Measurements from ENCODE around the gene RTN4RL1.

RTN4RL1 gene

DNA sequence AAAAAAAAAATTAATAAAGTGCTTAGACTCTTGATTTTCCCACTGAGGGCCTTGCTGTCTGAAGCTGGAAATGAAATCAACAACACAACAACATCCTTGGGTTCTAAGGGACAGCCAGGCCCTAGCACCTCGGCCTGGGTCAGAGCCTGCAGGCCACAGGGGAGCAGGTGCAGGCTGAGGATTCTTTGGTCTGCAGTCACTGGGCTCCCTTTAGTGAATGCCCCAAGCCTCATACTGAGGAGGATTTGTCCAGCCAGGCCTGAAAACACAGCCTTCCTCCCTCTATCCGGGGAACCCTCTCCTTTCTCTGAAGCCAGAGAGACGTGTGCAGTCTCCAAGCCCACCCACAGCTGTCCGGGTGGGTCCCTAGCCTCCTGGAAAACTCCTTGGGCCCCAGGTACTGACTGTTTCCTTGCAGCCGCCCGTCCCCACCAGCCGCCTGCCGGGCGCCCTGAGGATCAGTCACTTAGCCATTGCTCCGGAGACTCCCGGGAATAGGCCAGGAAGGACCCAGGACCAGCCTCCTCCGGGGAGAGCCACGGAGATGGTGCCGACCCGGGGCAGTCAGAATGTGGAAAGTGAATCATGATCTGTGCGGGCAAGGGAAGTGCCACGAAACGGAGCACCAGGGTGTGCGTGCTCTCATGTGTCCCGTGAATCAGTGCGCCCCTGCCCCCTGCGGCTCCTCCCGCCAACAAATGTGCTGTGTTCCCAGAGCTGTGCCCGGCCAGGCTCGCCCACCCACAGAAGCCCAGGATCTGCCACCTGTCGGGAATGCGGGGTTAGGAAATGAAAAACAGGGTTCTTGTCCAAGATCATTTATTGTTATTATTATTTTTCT is 91.0 kb downstream of the RTN4RL1 start:
- peaks cover 0 to 4% of the 10 kb centered on the region in 2 experiments; a peak in 1 of 3 replicates for H3K36me3 ChIP-seq (ENCODE audit: control insufficient read depth in 2 of 2, insufficient read depth in 1 of 2, low read length in 2 of 2)
- ChIA-PET POLR2A (no interaction called here), CTCF (interaction anchor here (1.6 kb wide), 1 partner anchor 25 kb away, joined by 5 read pairs; no protein-coding TSS in a partner anchor)
- no peak overlapping the region for H3K4me3 ChIP-seq (ENCODE audit: low read depth, low read length)
- no peaks in the 10 kb centered on the region for H3K9me3 ChIP-seq (ENCODE audit: control insufficient read depth, insufficient read depth, low read depth, low read length)
- H3K27ac ChIP-seq (ENCODE audit: extremely low read depth, low read depth, low read length), result no peak overlapping the region
- no peaks in the 10 kb centered on the region for H3K4me1 ChIP-seq (ENCODE audit: control insufficient read depth, insufficient read depth, low read length)
- TF ChIP-seq, protein P1, sequence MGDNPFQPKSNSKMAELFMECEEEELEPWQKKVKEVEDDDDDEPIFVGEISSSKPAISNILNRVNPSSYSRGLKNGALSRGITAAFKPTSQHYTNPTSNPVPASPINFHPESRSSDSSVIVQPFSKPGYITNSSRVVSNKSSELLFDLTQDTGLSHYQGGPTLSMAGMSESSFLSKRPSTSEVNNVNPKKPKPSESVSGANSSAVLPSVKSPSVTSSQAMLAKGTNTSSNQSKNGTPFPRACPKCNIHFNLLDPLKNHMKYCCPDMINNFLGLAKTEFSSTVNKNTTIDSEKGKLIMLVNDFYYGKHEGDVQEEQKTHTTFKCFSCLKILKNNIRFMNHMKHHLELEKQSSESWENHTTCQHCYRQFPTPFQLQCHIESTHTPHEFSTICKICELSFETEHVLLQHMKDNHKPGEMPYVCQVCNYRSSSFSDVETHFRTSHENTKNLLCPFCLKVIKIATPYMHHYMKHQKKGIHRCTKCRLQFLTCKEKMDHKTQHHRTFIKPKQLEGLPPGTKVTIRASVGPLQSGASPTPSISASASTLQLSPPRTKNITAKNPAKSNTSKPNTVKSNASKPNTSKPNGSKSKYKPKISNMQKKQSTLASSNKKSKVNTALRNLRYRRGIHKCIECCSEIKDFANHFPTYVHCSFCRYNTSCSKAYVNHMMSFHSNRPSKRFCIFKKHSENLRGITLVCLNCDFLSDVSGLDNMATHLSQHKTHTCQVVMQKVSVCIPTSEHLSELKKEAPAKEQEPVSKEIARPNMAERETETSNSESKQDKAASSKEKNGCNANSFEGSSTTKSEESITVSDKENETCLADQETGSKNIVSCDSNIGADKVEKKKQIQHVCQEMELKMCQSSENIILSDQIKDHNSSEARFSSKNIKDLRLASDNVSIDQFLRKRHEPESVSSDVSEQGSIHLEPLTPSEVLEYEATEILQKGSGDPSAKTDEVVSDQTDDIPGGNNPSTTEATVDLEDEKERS (tag by site-specific recombination; IDR thresholded peaks at IDR 0.05), result no peak
- TF ChIP-seq ZIC2 (tag by site-specific recombination; IDR thresholded peaks at IDR 0.05), result peak; percentile 12; the same call in 1 of the 2 replicates
- TF ChIP-seq, protein P2, sequence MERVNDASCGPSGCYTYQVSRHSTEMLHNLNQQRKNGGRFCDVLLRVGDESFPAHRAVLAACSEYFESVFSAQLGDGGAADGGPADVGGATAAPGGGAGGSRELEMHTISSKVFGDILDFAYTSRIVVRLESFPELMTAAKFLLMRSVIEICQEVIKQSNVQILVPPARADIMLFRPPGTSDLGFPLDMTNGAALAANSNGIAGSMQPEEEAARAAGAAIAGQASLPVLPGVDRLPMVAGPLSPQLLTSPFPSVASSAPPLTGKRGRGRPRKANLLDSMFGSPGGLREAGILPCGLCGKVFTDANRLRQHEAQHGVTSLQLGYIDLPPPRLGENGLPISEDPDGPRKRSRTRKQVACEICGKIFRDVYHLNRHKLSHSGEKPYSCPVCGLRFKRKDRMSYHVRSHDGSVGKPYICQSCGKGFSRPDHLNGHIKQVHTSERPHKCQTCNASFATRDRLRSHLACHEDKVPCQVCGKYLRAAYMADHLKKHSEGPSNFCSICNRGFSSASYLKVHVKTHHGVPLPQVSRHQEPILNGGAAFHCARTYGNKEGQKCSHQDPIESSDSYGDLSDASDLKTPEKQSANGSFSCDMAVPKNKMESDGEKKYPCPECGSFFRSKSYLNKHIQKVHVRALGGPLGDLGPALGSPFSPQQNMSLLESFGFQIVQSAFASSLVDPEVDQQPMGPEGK (tag by site-specific recombination; IDR thresholded peaks at IDR 0.05), result no peak

DNA sequence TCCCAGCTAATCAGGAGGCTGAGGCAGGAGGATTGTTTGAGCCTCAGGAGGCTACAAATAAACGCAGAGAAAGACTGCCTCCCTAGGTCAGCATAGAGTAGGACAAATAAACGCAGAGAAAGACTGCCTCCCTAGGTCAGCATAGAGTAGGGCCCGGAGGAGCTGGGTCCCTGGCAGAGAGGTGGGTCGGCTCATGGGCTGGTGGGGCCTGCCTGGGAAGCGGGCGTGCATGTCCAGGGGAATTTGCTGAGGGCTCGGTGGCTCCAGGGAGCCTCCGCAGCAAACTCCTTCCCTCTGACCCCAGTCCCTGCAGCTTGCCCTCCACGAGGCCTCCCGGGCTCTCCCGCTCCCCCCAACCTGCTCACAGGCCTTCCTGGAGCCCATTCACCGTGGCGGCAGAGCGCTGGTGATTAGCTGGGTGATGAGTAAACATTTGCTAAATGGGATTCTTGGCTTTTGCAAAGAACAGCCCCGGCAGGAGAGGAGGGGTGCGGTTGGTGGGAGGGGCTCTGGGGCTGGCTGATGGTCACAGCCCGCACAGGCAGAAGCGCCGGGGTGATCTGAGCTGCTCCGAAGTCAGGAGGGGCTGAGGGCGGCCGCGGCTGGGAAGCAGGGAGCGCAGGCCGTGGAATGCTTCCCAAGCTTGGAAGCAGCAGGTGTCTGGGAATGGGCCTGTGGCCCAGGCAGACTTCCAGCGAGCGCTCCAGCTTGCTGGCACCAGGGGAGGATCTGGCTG is 93.1 kb downstream of the RTN4RL1 start:
- CTCF ChIA-PET, result interaction anchor here (0.6 to 1.6 kb wide), 4 partner anchors 10 to 95 kb away, joined by 3 to 5 read pairs (median 4); no protein-coding TSS in a partner anchor
- Histone ChIP-seq H3K9me3 (ENCODE audit: control insufficient read depth, insufficient read depth, low read depth, low read length) (no peaks in the 10 kb centered on the region), H3K4me3 (ENCODE audit: low read depth, low read length) (no peak overlapping the region), H3K36me3 (ENCODE audit: control insufficient read depth in 2 of 2, insufficient read depth in 1 of 2, low read length in 2 of 2) (peaks cover 0 to 3% of the 10 kb centered on the region in 2 experiments; a peak in 1 of 3 replicates), H3K4me1 (ENCODE audit: control insufficient read depth, insufficient read depth, low read length) (no peaks in the 10 kb centered on the region), H3K27ac (ENCODE audit: extremely low read depth, low read depth, low read length) (no peak overlapping the region)
- TF ChIP-seq ZNF701 (tag by site-specific recombination; IDR thresholded peaks at IDR 0.05) (peak; percentile 91), ZNF223 (tag by site-specific recombination; IDR thresholded peaks at IDR 0.05) (peak; percentile 78), ZNF600 (tag by site-specific recombination; IDR thresholded peaks at IDR 0.05) (0 out of 2 replicates have a peak, but pooled peaks have one; percentile 42), KLF7 (tag by site-specific recombination; IDR thresholded peaks at IDR 0.05; ENCODE audit: borderline replicate concordance) (no peak), ZNF394 (tag by site-specific recombination; IDR thresholded peaks at IDR 0.05; ENCODE audit: borderline replicate concordance) (no peak), ZNF266 (tag by site-specific recombination; IDR thresholded peaks at IDR 0.05; ENCODE audit: low read depth) (no peak), ZNF341 (tag by site-specific recombination; IDR thresholded peaks at IDR 0.05; ENCODE audit: low read depth) (peak; percentile 45), ZIC2 (tag by site-specific recombination; IDR thresholded peaks at IDR 0.05) (peak; percentile 46), GLIS1 (tag by site-specific recombination; IDR thresholded peaks at IDR 0.05) (peak; percentile 58)
- TF ChIP-seq, protein P3, sequence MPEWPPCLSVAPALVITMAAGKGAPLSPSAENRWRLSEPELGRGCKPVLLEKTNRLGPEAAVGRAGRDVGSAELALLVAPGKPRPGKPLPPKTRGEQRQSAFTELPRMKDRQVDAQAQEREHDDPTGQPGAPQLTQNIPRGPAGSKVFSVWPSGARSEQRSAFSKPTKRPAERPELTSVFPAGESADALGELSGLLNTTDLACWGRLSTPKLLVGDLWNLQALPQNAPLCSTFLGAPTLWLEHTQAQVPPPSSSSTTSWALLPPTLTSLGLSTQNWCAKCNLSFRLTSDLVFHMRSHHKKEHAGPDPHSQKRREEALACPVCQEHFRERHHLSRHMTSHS (tag by site-specific recombination; IDR thresholded peaks at IDR 0.05), result no peak
- TF ChIP-seq, protein P4, sequence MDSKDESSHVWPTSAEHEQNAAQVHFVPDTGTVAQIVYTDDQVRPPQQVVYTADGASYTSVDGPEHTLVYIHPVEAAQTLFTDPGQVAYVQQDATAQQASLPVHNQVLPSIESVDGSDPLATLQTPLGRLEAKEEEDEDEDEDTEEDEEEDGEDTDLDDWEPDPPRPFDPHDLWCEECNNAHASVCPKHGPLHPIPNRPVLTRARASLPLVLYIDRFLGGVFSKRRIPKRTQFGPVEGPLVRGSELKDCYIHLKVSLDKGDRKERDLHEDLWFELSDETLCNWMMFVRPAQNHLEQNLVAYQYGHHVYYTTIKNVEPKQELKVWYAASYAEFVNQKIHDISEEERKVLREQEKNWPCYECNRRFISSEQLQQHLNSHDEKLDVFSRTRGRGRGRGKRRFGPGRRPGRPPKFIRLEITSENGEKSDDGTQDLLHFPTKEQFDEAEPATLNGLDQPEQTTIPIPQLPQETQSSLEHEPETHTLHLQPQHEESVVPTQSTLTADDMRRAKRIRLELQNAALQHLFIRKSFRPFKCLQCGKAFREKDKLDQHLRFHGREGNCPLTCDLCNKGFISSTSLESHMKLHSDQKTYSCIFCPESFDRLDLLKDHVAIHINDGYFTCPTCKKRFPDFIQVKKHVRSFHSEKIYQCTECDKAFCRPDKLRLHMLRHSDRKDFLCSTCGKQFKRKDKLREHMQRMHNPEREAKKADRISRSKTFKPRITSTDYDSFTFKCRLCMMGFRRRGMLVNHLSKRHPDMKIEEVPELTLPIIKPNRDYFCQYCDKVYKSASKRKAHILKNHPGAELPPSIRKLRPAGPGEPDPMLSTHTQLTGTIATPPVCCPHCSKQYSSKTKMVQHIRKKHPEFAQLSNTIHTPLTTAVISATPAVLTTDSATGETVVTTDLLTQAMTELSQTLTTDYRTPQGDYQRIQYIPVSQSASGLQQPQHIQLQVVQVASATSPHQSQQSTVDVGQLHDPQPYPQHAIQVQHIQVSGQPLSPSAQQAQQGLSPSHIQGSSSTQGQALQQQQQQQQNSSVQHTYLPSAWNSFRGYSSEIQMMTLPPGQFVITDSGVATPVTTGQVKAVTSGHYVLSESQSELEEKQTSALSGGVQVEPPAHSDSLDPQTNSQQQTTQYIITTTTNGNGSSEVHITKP (tag by site-specific recombination; IDR thresholded peaks at IDR 0.05), result no peak
- POLR2A ChIA-PET, result no interaction called here

Data from HEK293 (cell line).